ENCODE measurements around the gene ITGAD. TPM values are rescaled to one million over a fixed set of nuclear protein-coding genes. Genes with fewer than 3 reads are reported as not detected.
A peak's percentile ranks its signal among the peaks of the same experiment; 100 is the strongest.

ITGAD gene
- total and polyA plus RNA-seq, 2 of the 13 experiments (the other 11 are each of a cell fraction or from before 2014, with no cell fraction given): not detected

- intact Hi-C loops (cut with micrococcal nuclease; ENCODE audit: unreplicated experiment): no loop called here
- no peak overlapping the region for H3K27ac ChIP-seq (ENCODE audit: extremely low read length, insufficient read depth, low read length)
- WGBS (ENCODE audit: low lambda C conversion rate): 29% methylated on average over 8 of the region's 8 CpGs
- BruUV-seq (replicated peaks): no TSS peak
- H3K4me3 ChIP-seq (replicated peaks in 1 of 3; ENCODE audit: insufficient read depth in 1 of 3, low read depth in 2 of 3, low read length in 3 of 3): no peak overlapping the region
- FAIRE-seq (no peak), DNase-seq (ENCODE audit: low spot score) (no peak), ATAC-seq (no peak)
- no peaks in the 10 kb centered on the region for H3K36me3 ChIP-seq (replicated peaks in 1 of 2; ENCODE audit: control insufficient read depth in 1 of 2, insufficient read depth in 2 of 2, low read length in 2 of 2)
- no peak overlapping the region for H3K4me2 ChIP-seq (ENCODE audit: low read depth, low read length)
- no peaks in the 10 kb centered on the region for H4K20me1 ChIP-seq (ENCODE audit: insufficient read depth, low read length)
- TF ChIP-seq PRPF4 (IDR thresholded peaks at IDR 0.05; ENCODE audit: low read depth, low read length, poor library complexity, severe bottlenecking) (no peak), CCAR2 (optimal IDR thresholded peaks at IDR 0.05; ENCODE audit: low read depth, low read length) (no peak), ETV6 (CRISPR knock-in tag; conservative IDR thresholded peaks at IDR 0.05) (no peak)
- H3K79me2 ChIP-seq (ENCODE audit: insufficient read depth, low read length): no peaks in the 10 kb centered on the region
- peaks cover 0 to 15% of the 10 kb centered on the region in 2 experiments; a peak in 3 of 5 replicates for H3K27me3 ChIP-seq (ENCODE audit: control insufficient read depth in 1 of 2, insufficient read depth in 2 of 2, low read length in 2 of 2)
- H3K4me1 ChIP-seq (ENCODE audit: insufficient read depth, low read length): peaks cover 9% of the 10 kb centered on the region
- in situ Hi-C loops (cut with HindIII; ENCODE audit: extremely low pct_ligation_motif_present, low pct_unique_long_range_greater_than_20kb): no loop called here
- no peak overlapping the region for H3K9ac ChIP-seq (ENCODE audit: insufficient read depth, low read depth, low read length)
- CTCF ChIA-PET (ENCODE audit: low intra/inter-chr PET ratio, low total read pairs): no interaction called here
- no peak overlapping the region for H2AFZ ChIP-seq (ENCODE audit: low read length)
- H3K9me3 ChIP-seq (ENCODE audit: low read length): 0 out of 2 replicates have a peak, but pooled peaks cover 4% of the 10 kb centered on the region
- POLR2A ChIA-PET: no interaction called here
These were observed 16.4 kb upstream of the ITGAD start for GRCh38 chr16:31376705-31377104.

DNA sequence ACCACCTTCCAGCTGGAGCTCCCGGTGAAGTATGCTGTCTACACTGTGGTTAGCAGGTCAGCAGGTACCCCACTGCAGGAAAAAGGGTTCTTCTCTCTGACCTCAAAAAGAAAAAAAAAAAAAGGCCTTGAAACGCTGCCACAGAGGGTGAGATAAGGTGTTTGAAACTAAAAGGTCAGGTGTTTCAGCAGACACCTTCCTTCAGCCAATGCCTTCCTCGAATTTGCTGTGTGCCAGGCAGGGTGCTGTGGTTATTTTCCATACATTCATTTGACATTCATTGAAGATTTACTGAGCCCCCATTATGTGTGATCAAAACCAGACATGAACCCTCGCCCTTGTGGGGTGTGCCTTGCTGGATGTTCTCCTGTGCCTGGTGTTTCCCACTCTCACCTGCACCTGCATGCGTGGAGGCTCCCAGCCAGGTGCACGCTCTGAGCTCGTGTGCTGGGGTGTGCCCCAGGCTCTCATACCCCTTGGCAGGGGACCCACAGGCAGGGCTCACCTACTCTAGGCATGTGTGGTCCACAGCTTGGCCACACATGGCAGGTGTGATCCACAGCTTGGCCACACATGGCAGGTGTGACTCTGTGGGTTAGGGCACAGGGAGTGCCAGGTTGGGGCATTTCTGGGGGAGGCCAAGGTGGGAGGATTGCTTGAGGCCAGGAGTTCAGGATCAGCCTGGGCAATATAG is 15.8 kb upstream of the ITGAD start:
- Histone ChIP-seq H2AFZ (ENCODE audit: low read length) (no peak overlapping the region), H3K9me3 (ENCODE audit: low read length) (0 out of 2 replicates have a peak, but pooled peaks cover 4% of the 10 kb centered on the region), H3K27me3 (ENCODE audit: control insufficient read depth in 1 of 2, insufficient read depth in 2 of 2, low read length in 2 of 2) (peaks cover 0 to 15% of the 10 kb centered on the region in 2 experiments; a peak in 3 of 5 replicates), H3K9ac (ENCODE audit: insufficient read depth, low read depth, low read length) (no peak overlapping the region), H3K36me3 (replicated peaks in 1 of 2; ENCODE audit: control insufficient read depth in 1 of 2, insufficient read depth in 2 of 2, low read length in 2 of 2) (no peaks in the 10 kb centered on the region), H3K79me2 (ENCODE audit: insufficient read depth, low read length) (no peaks in the 10 kb centered on the region), H3K4me1 (ENCODE audit: insufficient read depth, low read length) (peaks cover 2% of the 10 kb centered on the region), H3K4me3 (replicated peaks in 1 of 3; ENCODE audit: insufficient read depth in 1 of 3, low read depth in 2 of 3, low read length in 3 of 3) (no peak overlapping the region), H3K27ac (ENCODE audit: extremely low read length, insufficient read depth, low read length) (no peak overlapping the region), H4K20me1 (ENCODE audit: insufficient read depth, low read length) (no peaks in the 10 kb centered on the region), H3K4me2 (ENCODE audit: low read depth, low read length) (no peak overlapping the region)
- DNase-seq (ENCODE audit: low spot score): no peak
- ChIA-PET POLR2A (no interaction called here), CTCF (ENCODE audit: low intra/inter-chr PET ratio, low total read pairs) (no interaction called here)
- in situ Hi-C loops (cut with HindIII; ENCODE audit: extremely low pct_ligation_motif_present, low pct_unique_long_range_greater_than_20kb) (no loop called here), intact Hi-C loops (cut with micrococcal nuclease; ENCODE audit: unreplicated experiment) (no loop called here)
- 16% methylated on average over 6 of the region's 7 CpGs for WGBS (ENCODE audit: low lambda C conversion rate)
- ATAC-seq: no peak
- no TSS peak for BruUV-seq (replicated peaks)
- TF ChIP-seq MNT (IDR thresholded peaks at IDR 0.05) (peak; percentile 84), HNRNPL (IDR thresholded peaks at IDR 0.05; ENCODE audit: low read depth, low read length) (no peak), ZNF367 (CRISPR knock-in tag; IDR thresholded peaks at IDR 0.05; ENCODE audit: borderline replicate concordance) (no peak), ZSCAN30 (CRISPR knock-in tag; IDR thresholded peaks at IDR 0.05) (no peak)
- TF ChIP-seq, protein P1, sequence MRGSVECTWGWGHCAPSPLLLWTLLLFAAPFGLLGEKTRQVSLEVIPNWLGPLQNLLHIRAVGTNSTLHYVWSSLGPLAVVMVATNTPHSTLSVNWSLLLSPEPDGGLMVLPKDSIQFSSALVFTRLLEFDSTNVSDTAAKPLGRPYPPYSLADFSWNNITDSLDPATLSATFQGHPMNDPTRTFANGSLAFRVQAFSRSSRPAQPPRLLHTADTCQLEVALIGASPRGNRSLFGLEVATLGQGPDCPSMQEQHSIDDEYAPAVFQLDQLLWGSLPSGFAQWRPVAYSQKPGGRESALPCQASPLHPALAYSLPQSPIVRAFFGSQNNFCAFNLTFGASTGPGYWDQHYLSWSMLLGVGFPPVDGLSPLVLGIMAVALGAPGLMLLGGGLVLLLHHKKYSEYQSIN (CRISPR knock-in tag; IDR thresholded peaks at IDR 0.05; ENCODE audit: borderline replicate concordance): no peak
- no peak for FAIRE-seq

Measured in HepG2 (cell line).